ENCODE measurements around the gene DLGAP1.

- TF ChIP-seq POLR2A (IDR thresholded peaks at IDR 0.05; ENCODE audit: low read length), result no peak
- no peak for TF ChIP-seq GATA1 (IDR thresholded peaks at IDR 0.05; ENCODE audit: low read depth, low read length)
These were observed 38.1 kb downstream of the DLGAP1 start for GRCh38 chr18:4416976-4417375.

Data from erythroblast (primary cell).